ENCODE data around the gene GNAT1. TPM values are rescaled to one million over a fixed set of nuclear protein-coding genes. Genes with fewer than 3 reads are reported as not detected.

Gene GNAT1
- total and polyA plus RNA-seq, 2 experiments from 2014 or later = not detected

GRCh38 chr3:50241163-50241562, 49.8 kb downstream of the GNAT1 start:
- Histone ChIP-seq H3K4me2 (ENCODE audit: unreplicated experiment) (no peak overlapping the region), H3F3A (ENCODE audit: insufficient read depth) (peaks cover 31% of the 10 kb centered on the region; the same call in 1 of the 2 replicates), H3K9me2 (ENCODE audit: insufficient read depth) (no peaks in the 10 kb centered on the region), H3K27me3 (replicated peaks; ENCODE audit: insufficient read depth) (no peaks in the 10 kb centered on the region), H3K4me3 (no peak overlapping the region), H3K79me2 (ENCODE audit: insufficient read depth) (peaks cover 100% of the 10 kb centered on the region), H2AFZ (no peak overlapping the region), H3K9me3 (ENCODE audit: low read depth) (no peaks in the 10 kb centered on the region), H3K9ac (no peak overlapping the region), H3K36me3 (ENCODE audit: low read depth) (no peaks in the 10 kb centered on the region; the same call in 1 of the 2 replicates), H3K27ac (no peak overlapping the region), H3K4me1 (ENCODE audit: insufficient read depth) (peaks cover 35% of the 10 kb centered on the region), H4K20me1 (ENCODE audit: insufficient read depth) (no peaks in the 10 kb centered on the region)
- TF ChIP-seq EZH2phosphoT487 (IDR thresholded peaks at IDR 0.05; ENCODE audit: insufficient read depth, low read depth) = no peak
- TF ChIP-seq EZH2 (IDR thresholded peaks at IDR 0.05; ENCODE audit: insufficient read depth, poor library complexity, severe bottlenecking) = no peak
- DNase-seq = peak; percentile 17
- in situ Hi-C loops (cut with MboI) = no loop called here
- WGBS, 2 experiments (ENCODE audit: low coverage in 1 of 2, low lambda C conversion rate in 2 of 2, missing lambda C conversion rate in 2 of 2) = 76 to 80% methylated on average over 4 of the region's 4 CpGs

- no peak for DNase-seq
- no peaks in the 10 kb centered on the region for H3K9me2 ChIP-seq (ENCODE audit: insufficient read depth)
- TF ChIP-seq EZH2 (IDR thresholded peaks at IDR 0.05; ENCODE audit: insufficient read depth, poor library complexity, severe bottlenecking) (no peak), EZH2phosphoT487 (IDR thresholded peaks at IDR 0.05; ENCODE audit: insufficient read depth, low read depth) (no peak)
- no peaks in the 10 kb centered on the region; the same call in 1 of the 2 replicates for H3K36me3 ChIP-seq (ENCODE audit: low read depth)
- H3K4me2 ChIP-seq (ENCODE audit: unreplicated experiment) = no peak overlapping the region
- H3K27ac ChIP-seq = 0 out of 2 replicates have a peak overlapping the region, but pooled peaks have one; percentile 61
- peaks cover 93% of the 10 kb centered on the region for H3K79me2 ChIP-seq (ENCODE audit: insufficient read depth)
- no peaks in the 10 kb centered on the region for H3K27me3 ChIP-seq (replicated peaks; ENCODE audit: insufficient read depth)
- 0 out of 2 replicates have a peak overlapping the region, but pooled peaks have one; percentile 4 for H3K9ac ChIP-seq
- H3K4me1 ChIP-seq (ENCODE audit: insufficient read depth) = peaks cover 37% of the 10 kb centered on the region
- in situ Hi-C loops (cut with MboI) = no loop called here
- H4K20me1 ChIP-seq (ENCODE audit: insufficient read depth) = no peaks in the 10 kb centered on the region
- H3F3A ChIP-seq (ENCODE audit: insufficient read depth) = peaks cover 32% of the 10 kb centered on the region
- no peak overlapping the region for H3K4me3 ChIP-seq
- H3K9me3 ChIP-seq (ENCODE audit: low read depth) = no peaks in the 10 kb centered on the region
- WGBS, 2 experiments (ENCODE audit: low coverage in 1 of 2, low lambda C conversion rate in 2 of 2, missing lambda C conversion rate in 2 of 2) = 65 to 68% methylated on average over 7 of the region's 7 CpGs
- H2AFZ ChIP-seq = no peak overlapping the region
Observed at GRCh38 chr3:50241713-50242380, 50.4 kb downstream of the GNAT1 start.

DNA sequence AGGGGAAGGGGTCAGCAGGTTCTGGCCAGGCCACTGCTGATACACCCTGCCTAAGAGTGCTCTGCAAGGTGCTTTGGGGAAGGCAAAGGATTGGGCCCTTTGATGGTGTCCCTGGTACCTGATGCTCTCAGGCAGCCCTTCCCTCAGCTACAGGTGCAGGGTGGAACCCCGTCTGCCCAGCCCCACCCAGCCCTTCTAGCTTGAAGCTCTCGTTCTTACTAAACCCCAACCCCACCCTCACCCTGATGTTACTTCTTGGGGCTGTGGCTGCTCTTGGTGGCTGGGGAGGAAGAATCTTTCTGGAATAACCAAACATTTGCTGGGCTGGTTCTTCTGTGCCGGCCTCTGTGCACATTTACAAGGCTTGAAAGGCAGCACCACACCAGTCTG, 51.0 kb downstream of the GNAT1 start:
- no peaks in the 10 kb centered on the region for H3K27me3 ChIP-seq (replicated peaks; ENCODE audit: insufficient read depth)
- no peaks in the 10 kb centered on the region for H3K9me2 ChIP-seq (ENCODE audit: insufficient read depth)
- H3K27ac ChIP-seq = peak overlapping the region; percentile 61
- no peak overlapping the region for H3K4me2 ChIP-seq (ENCODE audit: unreplicated experiment)
- WGBS, 2 experiments (ENCODE audit: low coverage in 1 of 2, low lambda C conversion rate in 2 of 2, missing lambda C conversion rate in 2 of 2) = 60 to 70% methylated on average over 3 of the region's 3 CpGs
- no peaks in the 10 kb centered on the region; the same call in 1 of the 2 replicates for H3K36me3 ChIP-seq (ENCODE audit: low read depth)
- no peak overlapping the region for H2AFZ ChIP-seq
- H3K9ac ChIP-seq = 0 out of 2 replicates have a peak overlapping the region, but pooled peaks have one; percentile 4
- peaks cover 92% of the 10 kb centered on the region for H3K79me2 ChIP-seq (ENCODE audit: insufficient read depth)
- H3K9me3 ChIP-seq (ENCODE audit: low read depth) = no peaks in the 10 kb centered on the region
- peaks cover 42% of the 10 kb centered on the region for H3K4me1 ChIP-seq (ENCODE audit: insufficient read depth)
- no peak overlapping the region for H3K4me3 ChIP-seq
- H3F3A ChIP-seq (ENCODE audit: insufficient read depth) = peaks cover 37% of the 10 kb centered on the region
- DNase-seq = no peak
- in situ Hi-C loops (cut with MboI) = no loop called here
- no peaks in the 10 kb centered on the region for H4K20me1 ChIP-seq (ENCODE audit: insufficient read depth)
- no peak for TF ChIP-seq EZH2 (IDR thresholded peaks at IDR 0.05; ENCODE audit: insufficient read depth, poor library complexity, severe bottlenecking)
- no peak for TF ChIP-seq EZH2phosphoT487 (IDR thresholded peaks at IDR 0.05; ENCODE audit: insufficient read depth, low read depth)

DNA sequence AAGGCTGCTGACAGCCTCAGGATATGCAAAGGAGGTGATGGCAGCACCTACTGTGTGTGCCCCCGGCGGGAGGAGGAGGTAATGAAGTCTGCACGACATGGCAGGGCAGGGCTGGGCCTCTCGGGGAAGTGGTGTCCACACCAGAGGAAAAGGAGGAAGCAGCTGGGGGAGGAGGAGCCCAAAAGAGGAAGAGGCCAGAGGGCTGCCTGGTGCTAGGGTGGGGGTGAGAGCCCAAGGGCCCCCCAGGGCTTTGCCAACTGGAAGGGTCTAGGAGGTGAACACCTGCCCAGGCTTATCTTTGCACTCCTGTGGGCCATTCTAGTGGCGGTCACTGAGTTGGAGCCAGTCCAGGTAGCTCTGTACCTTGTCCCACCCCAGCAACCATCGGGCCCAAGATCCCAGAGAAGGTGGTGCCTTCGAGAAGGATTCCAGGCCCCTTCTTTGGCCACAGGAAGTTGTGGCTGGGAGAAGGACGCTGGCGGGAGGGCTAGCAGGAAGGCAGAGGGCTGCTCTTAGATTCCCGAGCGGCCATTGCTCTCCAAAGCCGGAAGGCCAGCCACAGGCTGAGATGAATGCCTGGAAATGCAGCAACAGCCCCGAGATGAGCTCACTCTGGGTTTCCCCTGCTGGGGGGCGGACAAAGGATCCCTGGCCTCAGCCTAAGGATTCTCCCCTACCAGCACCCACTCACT, 51.6 kb downstream of the GNAT1 start:
- Histone ChIP-seq H3K27me3 (replicated peaks; ENCODE audit: insufficient read depth) (no peaks in the 10 kb centered on the region), H3K4me2 (ENCODE audit: unreplicated experiment) (peak overlapping the region; percentile 3), H3K36me3 (ENCODE audit: low read depth) (no peaks in the 10 kb centered on the region; the same call in 1 of the 2 replicates), H2AFZ (no peak overlapping the region), H3F3A (ENCODE audit: insufficient read depth) (peaks cover 39% of the 10 kb centered on the region), H3K4me1 (ENCODE audit: insufficient read depth) (peaks cover 48% of the 10 kb centered on the region), H4K20me1 (ENCODE audit: insufficient read depth) (no peaks in the 10 kb centered on the region), H3K9ac (peak overlapping the region; percentile 20; the same call in 1 of the 2 replicates), H3K27ac (peak overlapping the region; percentile 61), H3K4me3 (no peak overlapping the region), H3K9me2 (ENCODE audit: insufficient read depth) (no peaks in the 10 kb centered on the region), H3K9me3 (ENCODE audit: low read depth) (no peaks in the 10 kb centered on the region), H3K79me2 (ENCODE audit: insufficient read depth) (peaks cover 92% of the 10 kb centered on the region)
- DNase-seq = peak; percentile 71
- 46 to 56% methylated on average over 14 of the region's 14 CpGs for WGBS, 2 experiments (ENCODE audit: low coverage in 1 of 2, low lambda C conversion rate in 2 of 2, missing lambda C conversion rate in 2 of 2)
- in situ Hi-C loops (cut with MboI) = no loop called here
- TF ChIP-seq EZH2 (IDR thresholded peaks at IDR 0.05; ENCODE audit: insufficient read depth, poor library complexity, severe bottlenecking) (no peak), EZH2phosphoT487 (IDR thresholded peaks at IDR 0.05; ENCODE audit: insufficient read depth, low read depth) (no peak)
